LNCaP clone FGC (cell line): ENCODE data around the gene EFCAB6.

Source experiments
- DNase-seq: peaks from one replicate; pipeline ENCODE4 v3.0.0-alpha.2; 2011; ENCODE audit warnings: low read depth
- H3K4me3 ChIP-seq: 2 replicates; pipeline ENCODE4 v1.5.1; 2011; ENCODE audit warnings: mild to moderate bottlenecking, low read depth, low read length, control low read depth
- TF ChIP-seq, protein P1 (sequence below): IDR thresholded peaks from 2 replicates; pipeline ENCODE4 v1.5.1; 2012; ENCODE audit warnings: mild to moderate bottlenecking; ENCODE audit not compliant: control insufficient read depth, insufficient read depth; ENCODE audit errors: extremely low read depth

Gene EFCAB6

DNA sequence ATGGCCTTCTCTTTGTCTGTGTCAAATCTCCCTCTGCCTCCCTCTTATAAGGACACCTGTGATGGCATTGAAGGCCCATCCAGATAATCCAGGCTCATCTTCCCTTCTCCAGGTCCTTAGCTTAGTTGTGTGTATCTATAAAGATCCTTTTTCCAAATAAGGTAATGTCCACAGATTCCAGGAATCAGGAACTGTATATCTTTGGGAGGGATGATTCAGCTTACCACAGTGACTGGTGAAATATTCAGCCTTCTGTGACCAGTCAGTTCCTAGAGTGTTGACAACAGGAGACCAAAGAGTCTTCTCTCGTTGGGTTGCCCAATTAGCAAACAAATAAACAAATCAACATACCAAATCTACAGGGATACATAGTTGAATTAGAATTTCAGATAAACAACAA lies 224.5 kb downstream of the EFCAB6 start:
- H3K4me3 ChIP-seq, result no peak overlapping the region
- DNase-seq, result no peak
- TF ChIP-seq, protein P1, sequence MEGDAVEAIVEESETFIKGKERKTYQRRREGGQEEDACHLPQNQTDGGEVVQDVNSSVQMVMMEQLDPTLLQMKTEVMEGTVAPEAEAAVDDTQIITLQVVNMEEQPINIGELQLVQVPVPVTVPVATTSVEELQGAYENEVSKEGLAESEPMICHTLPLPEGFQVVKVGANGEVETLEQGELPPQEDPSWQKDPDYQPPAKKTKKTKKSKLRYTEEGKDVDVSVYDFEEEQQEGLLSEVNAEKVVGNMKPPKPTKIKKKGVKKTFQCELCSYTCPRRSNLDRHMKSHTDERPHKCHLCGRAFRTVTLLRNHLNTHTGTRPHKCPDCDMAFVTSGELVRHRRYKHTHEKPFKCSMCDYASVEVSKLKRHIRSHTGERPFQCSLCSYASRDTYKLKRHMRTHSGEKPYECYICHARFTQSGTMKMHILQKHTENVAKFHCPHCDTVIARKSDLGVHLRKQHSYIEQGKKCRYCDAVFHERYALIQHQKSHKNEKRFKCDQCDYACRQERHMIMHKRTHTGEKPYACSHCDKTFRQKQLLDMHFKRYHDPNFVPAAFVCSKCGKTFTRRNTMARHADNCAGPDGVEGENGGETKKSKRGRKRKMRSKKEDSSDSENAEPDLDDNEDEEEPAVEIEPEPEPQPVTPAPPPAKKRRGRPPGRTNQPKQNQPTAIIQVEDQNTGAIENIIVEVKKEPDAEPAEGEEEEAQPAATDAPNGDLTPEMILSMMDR, result no peak

DNA sequence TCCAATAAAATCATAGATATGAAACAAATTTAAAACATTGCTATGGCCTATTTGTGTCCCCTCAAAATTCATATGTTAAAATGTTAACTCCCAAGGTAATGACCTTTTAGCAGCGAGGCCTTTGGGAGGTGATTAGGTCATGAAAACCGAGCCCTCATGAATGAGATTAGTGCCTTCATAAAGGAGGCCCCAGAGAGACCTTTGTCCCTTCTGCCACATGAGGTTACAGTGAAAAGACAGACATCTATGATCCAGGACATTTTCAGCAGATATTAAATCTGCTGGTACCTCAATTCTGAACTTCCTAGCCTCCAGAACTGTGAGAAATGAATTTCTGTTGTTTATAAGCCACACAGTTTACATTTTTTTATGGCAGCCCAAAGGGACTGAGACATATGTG lies 228.6 kb downstream of the EFCAB6 start:
- H3K4me3 ChIP-seq, result no peak overlapping the region
- TF ChIP-seq, protein P1, result no peak
- DNase-seq, result no peak

DNA sequence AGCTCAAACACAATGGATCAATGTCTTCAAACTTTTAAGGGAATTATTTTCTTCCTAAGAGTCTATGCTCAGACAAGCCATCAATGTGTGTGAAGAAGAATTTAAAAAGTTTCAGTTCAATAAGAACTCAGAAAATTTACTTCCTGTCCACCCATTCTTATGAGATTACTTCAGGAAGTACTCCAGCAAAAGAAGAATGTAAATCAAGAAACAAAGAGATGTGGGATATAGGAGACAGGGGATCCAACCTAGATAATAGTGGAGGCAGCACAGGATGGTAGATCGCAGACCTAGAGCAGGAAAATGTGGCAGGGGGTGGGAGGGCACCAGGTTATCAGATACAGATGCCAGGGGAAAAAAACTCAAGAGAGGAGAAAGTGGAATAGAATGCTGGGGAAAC lies 229.7 kb downstream of the EFCAB6 start:
- TF ChIP-seq, protein P1, result no peak
- DNase-seq, result no peak
- H3K4me3 ChIP-seq, result no peak overlapping the region

DNA sequence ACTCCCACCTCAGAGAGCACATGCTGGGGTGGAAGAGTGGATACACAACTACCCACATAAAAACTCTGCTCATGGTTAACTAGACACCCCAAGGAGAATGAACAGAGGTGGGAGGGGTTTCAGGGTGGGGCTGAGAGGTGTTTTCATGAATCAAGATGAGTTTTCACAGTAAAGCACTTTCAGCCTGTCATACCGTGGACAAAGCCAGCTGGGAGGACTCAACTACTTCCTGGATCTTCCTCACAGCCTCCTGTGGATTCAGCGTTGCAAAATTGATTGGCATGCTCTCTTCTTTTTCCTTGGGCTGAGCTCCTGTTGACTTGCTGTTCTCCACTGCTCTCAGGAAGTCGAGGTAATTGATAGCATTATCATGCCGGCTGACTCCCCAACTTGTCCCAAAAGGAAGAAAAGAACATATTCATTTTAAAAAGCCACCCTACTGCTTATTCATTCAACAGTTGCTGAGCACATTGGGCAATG lies 231.8 kb downstream of the EFCAB6 start:
- no peak overlapping the region for H3K4me3 ChIP-seq
- no peak for DNase-seq
- TF ChIP-seq, protein P1, result no peak

DNA sequence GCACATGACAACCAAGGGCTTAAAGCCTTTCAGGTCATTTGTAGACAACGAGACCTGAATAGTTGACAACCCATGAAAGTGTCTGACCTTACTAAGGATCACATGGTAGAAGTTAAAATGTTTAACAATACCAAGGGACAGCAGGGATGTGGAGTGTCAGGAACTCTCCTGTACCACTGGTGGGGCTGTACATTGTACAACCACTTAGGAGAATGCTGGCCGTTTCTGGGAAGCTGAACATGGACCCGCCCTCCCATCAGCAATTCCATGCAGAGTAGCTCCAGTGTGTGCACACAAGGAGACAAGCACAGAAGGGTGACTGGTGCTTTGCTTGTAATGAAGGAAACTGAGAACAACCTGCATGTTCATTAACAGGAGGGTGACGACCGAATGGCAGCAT lies 237.4 kb downstream of the EFCAB6 start:
- no peak for DNase-seq
- no peak overlapping the region for H3K4me3 ChIP-seq
- TF ChIP-seq, protein P1, result no peak

DNA sequence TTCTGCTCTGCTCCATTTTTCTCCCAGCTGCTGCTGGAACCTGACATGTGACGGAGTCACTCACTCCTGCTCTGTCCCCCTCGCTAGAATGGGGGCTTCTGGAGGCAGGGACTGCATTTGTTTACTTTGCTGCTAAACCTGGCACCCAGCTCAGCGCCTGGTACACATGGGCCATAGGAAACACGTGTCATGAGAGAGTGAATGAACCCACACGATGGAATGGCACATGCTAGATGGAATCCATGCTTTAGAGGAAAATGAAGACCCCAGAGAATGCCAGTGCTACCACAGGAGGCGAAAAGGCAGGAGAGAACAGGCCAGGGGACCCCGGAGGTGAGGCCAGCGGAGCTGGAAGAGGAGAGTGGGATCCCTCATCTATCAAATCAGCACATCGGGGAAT lies 239.4 kb downstream of the EFCAB6 start:
- TF ChIP-seq, protein P1, result no peak
- no peak for DNase-seq
- H3K4me3 ChIP-seq, result no peak overlapping the region

DNA sequence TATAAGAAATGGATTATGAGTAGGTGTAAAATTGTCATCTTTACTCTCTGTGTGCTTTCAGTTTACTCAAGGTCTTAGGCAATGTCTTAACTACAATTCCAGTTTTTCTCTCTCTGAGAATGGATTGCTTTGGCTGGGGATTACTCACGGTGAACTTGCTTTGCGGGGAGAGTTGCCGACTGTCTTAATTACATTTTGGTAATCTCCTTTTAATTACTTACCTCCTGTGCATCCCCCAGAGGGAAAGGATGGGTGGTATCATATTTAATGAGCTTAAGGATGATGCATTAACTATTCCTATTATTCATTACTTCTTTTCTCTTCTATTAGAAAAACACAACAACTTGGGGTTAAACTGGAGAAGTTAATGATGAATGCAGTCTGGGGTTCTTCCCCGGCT lies 240.9 kb downstream of the EFCAB6 start:
- no peak for DNase-seq
- TF ChIP-seq, protein P1, result no peak
- no peak overlapping the region for H3K4me3 ChIP-seq
